Activated CD8-positive, alpha-beta memory T cell treated with anti-CD3 and anti-CD28 coated beads for 36 hours (primary cell): Measurements from ENCODE around the gene MEIS1. TPM values are rescaled to one million over a fixed set of nuclear protein-coding genes. Genes with fewer than 3 reads are reported as not detected.
"Not testable (repeated sequence)": the region's sequence is repeated elsewhere in the genome, so short reads cannot be mapped to it uniquely, and the experiment has no call there.

Experiments
- CTCF ChIA-PET: fragments of 350-600 bp; sonication (Branson Sonifier 250); formaldehyde crosslinking; loops from one replicate; lab custom pipeline; 2021; ENCODE audit warnings: antibody characterized with exemption; lab: Charles Lee
- POLR2A ChIA-PET: fragments of 350-600 bp; sonication (Branson Sonifier 250); formaldehyde crosslinking; loops from one replicate; lab custom pipeline; 2021; ENCODE audit warnings: antibody characterized with exemption; lab: Charles Lee
- total RNA-seq, 2 experiments: library from RNA; stranded (reverse); gene quantifications; one replicate each; pipeline ENCODE4 v1.2.3, GENCODE V29; 2021

The MEIS1 gene
- total RNA-seq, 2 experiments from 2014 or later, result not detected

DNA sequence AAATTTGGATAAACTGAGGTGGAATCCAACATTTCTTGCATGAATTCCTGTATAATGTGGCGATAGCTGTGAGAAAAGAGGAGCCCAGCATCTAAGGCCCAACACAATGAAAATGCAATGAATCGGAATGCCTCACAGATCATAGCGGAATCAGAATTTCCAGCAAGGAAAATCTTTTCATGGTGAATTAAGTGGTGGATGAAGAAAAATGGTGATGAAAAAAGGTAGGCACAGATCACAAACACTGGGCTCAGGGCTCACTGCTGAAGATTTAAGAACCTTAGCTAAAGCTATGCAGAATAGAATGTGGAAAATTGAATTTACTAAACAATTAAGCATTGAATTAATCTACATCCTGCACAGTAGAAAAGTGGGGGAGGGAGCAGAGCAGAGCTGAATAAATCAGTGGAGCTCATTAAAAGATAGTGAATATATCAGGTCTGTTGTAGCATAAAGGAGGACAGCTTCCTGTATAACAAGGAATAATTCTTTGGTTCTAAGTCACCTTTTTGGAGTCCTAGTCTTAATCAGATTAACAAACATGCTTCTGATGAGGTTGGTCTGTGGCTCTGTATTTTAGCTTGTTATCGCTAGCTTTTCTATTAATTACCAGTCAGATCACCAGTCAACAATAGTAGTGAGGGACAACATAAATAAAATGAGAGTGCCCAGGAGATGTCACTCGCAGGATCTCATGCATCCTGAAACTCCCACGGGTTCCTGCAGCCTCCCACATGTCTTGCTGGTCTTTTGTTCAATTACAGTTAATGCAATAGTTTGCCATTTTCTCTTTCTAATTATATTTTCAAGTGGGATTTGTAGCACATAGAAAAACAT lies 27.0 kb downstream of the MEIS1 start:
- POLR2A ChIA-PET, result no interaction called here
- CTCF ChIA-PET, result no interaction called here

DNA sequence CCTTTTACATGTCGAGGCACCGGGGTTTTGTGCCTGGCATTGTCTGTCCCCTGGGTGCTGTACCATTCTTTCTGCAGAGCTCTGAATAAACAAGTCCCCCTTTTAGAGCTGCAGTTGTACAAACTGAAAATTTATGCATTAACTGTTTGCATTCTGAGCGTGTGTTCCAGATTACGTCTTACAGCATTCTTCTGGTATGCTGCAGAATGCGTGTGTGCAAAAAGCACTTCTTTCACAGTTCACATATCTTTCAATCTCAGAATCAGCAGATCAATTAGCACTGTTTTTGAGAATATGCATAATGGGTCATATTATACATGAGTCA lies 27.5 kb downstream of the MEIS1 start:
- ChIA-PET POLR2A (no interaction called here), CTCF (no interaction called here)

DNA sequence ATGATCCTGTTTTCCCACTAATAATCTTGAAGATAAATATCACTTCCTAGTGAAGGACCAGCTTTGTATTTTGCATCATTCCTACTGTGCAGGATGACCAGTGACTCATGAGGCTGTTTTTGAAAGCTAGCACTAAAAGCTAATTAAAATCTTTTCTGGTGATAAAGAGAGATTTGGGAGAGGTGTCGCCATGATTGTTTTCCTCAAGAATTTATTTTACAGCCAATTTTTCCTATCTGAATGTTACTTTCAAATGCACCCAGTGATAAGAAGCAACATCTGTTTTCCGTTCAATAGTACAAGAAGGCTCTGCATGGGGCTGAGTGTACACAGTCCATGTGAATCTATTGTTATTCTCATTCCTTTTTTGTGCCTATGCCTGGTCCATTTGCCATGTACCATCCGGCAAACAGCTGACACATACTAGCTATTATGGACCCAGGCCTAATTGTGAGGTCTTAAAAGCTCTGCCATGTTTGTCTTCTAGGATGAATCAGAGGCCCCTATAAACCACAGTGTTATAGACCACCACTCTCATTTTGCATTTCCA lies 28.4 kb downstream of the MEIS1 start:
- CTCF ChIA-PET, result no interaction called here
- POLR2A ChIA-PET, result no interaction called here

DNA sequence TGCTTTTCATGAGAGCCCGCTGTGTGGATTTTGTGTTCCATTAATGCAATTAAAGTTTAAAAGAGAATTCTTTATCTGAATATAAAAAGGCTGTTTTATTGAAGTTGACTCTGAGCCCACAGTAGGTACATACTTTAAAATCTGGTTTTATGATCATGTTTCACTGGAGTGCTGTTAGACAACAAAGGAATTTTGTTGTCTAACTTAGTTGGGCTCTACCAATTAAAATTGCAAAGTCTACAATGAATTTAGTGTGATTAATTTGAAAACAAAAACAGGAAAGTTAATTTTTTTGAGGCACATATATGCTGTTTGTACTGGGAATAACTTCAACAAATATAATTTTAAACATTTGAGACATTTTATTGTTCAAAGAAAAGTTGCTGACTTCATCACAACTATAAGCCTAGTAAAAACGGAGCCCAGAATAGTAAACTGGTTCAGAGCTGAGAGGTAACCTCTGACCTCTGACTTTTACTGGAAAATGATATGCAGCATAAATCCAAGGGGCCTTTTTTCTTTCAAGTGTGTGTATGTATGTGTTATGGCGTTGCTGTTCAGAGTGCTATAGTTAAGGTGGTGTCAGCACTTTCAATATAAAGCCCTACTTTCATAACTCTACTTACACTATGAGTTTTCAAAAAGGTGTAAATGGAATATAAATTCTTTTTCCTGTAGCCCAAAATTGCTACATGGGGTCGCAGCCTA lies 30.2 kb downstream of the MEIS1 start:
- CTCF ChIA-PET, result no interaction called here
- POLR2A ChIA-PET, result no interaction called here

DNA sequence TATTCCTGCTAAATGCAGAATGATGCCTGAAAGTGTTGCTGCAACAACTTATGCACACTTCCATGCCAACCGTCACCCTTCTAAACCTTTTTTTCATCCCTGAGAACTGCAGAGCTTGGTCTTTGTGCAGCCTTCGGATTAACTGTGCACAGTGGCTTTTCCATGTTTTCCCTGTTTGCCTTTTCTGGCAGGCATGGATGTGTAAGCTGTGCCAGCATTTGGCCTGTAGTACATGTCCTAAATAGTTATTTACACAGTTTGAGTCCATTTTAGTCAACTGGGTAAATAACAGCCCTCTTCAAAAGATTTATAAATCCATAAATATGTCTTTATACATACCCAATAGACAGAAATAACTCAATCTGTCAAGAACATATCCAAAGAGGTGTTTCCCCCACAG lies 31.5 kb downstream of the MEIS1 start:
- CTCF ChIA-PET, result no interaction called here
- POLR2A ChIA-PET, result no interaction called here

DNA sequence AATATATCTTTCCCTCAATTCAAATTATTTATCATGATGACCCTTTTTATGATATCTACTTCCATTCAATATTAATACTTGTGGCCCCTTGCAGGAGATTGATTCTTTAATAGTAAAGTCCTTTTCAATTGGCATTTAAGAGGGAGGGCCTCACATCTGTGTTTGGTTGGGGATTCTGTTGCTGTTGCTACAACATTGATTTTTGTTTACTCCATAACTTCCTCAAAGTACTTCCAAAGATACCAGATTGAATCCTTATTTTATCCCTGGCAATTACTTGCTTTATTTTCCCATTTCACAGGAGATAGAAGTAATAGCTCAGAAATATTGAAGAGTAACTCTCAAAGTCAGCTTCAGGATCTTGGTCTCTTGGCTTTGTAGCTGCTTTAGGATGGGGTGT lies 32.8 kb downstream of the MEIS1 start:
- ChIA-PET POLR2A (no interaction called here), CTCF (no interaction called here)

DNA sequence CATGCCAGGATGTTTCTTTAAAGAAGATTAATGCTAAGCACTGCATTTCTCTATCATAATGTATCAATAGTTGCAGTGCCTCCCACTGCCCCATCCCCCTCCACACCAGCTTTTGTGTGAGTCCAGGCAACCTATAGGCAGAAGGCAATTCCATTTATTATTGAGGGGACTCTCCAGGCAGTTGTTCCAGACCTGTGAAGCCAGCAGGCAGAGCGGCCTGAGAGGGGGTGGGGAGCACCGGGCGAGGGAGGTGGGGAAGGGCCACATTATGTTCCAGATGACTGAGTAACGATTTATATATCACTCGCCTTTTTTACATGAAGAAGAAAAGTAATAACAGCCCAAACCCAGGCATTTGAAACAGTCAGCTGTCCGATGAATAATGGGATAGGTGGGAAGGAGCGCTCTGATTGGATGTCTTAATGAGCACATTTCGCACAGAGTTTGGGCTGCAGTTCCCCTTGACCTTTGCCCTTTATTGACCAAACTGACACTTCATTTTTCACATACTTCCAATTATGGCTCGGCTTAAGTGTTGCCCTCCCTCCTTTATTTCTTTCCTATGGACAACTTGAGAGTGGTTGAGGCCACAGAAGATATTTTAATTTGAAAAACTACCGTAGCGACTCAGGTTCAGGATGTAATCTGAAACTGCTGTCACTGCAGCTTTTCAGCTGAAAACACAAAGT lies 34.4 kb downstream of the MEIS1 start:
- POLR2A ChIA-PET, result no interaction called here

DNA sequence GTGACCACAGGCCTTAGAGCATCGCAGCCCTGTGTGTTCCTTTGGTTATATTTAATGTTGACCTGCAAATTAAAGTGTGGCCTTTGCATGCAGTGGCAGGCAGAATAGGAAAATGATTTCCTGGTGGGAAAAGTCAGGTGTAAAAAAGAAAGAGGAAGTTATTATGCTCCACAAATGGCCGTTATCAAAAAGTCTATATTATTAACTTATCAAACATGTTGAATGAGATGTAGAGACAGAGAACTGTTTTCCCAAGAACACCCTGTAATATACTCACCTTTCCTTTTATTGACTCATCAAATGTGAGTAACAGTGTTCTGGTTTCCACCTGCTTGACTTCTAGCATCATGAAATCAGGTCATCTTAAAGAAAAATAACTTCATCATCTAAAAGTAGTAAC lies 35.3 kb downstream of the MEIS1 start:
- POLR2A ChIA-PET, result no interaction called here
- CTCF ChIA-PET, result no interaction called here

More for the DNA sequence above, 34.4 kb downstream of the MEIS1 start:
- CTCF ChIA-PET, result interaction anchor here (0.7 kb wide), 1 partner anchor 112 kb away, joined by 3 read pairs; no protein-coding TSS in a partner anchor

DNA sequence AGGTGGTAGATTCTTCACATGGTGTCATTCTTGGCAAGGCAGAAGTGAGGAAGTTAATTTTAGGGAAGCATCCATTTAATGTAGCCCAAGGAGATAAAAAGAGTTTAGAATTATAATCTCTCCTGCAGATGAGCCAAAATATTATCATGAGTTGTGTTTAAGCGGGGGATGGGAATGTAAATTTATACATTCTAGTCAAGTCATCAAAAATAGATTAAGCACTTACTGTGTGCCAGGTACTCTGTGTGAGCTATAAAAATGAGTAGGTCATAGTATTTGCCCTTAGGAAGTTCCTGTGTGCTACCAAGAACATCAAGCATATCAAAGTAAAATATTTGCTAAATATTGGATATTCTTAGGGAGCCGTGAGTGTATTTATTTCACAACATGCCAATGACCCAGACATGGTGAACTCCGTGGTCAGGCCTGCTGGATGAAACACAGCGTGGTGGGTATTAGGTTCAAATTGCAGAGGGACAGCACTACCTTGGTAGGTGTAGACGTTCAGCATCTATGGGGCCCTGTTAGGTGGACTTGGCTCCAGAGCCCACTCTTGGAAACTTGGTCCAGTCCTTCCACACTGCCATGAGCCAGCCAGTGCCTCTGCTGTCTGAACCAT lies 37.4 kb downstream of the MEIS1 start:
- ChIA-PET CTCF (no interaction called here), POLR2A (no interaction called here)

DNA sequence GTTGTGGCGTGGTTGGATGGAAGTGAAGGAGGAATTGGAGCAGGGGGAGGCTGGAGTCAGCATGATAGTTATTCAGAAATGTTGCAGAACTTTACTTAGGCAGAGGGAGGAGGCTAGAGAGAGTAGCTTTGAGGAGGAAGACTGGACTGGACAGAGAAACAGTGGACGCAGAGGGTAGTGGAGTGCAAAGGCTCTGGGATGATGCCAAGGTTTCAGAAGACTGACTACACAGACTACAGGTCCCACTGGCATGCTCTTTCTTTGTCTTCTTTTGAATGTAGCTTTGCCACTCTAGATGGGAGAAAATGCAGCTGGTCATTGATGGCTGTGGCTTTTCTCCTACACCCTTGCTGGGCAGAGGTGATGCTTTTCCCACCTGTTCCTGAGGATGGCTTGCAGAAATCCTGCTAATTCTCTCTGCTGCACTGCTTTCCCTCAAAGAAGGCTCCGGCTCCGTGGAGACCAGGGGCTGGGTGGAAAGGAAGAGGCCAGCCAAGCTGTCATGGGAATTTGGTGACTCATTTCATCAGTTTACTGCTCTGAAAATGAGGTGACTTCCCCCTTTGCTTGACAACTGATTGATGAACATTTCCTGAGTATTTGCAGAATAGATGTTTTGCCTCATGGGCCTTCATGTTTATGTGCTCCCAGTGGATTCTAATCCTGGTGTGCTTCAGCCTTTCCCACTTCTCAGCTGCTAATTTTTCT lies 42.4 kb downstream of the MEIS1 start:
- CTCF ChIA-PET, result no interaction called here

DNA sequence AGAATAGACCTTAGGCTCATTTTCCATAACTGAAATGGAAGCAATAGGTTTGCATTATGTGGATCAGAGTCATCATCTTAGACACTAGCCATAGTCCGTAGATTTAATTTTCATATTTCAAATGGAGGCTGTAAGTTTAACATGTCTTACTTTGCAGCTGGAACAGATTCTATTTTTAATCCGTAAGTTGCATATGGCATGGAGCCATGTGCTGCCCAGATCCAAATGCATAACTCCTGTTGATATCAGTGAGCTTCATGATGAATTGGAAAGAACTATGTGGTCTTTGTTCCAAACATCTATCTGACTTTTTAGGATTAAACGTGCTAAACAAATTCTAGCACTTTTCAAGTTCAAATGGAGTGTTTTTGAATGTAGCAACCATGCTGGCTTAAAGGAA lies 43.4 kb downstream of the MEIS1 start:
- CTCF ChIA-PET, result no interaction called here
- POLR2A ChIA-PET, result no interaction called here

More for the DNA sequence above, 42.4 kb downstream of the MEIS1 start:
- POLR2A ChIA-PET, result no interaction called here

DNA sequence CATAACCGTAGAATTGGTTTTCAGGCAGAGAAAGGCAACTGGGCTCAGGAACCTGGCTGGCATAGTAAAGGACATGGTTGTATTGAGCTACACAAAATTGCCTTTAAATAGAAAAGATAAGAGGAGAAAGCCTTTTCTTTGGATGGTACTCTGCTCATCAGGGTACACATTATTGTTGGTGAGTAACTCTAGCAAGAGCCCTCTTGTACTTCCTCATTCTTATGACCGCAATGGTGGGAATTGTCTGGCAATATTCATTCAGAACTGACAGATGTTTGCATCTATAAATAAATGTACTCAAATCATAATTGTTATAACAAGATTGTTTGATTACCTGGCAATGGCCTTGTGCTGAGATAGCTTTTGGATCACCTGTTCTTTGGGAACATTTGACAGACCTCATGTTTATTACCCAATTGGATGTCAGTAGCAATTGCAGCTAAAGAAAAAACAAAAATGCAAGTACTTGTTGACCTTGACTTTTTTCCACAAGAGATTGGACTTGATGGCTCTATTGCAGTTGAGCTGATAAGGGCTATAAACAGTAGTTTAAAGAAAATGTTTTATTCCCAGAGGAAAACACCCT lies 43.9 kb downstream of the MEIS1 start:
- POLR2A ChIA-PET, result no interaction called here
- CTCF ChIA-PET, result no interaction called here

DNA sequence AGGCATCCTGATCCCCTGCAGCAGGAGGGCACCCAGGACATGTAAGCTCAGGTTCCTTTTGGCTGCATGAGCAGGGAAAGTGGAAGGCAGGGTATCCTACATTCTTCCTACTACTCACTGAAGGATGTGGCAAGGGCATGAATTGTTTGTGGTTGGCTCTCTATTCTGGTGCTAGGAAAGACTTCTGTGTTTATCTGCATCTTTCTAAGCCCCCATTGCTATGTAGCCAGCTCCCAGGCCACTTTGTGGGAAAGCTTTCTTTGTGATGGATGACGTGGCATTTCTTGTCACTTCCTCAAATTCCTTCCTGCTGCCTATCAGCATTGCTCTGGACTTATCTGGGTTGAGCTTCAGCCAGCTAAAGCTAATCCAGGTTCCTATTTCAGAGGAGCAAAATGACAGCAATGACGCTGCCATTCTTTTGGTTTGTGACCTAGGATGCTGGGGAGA lies 46.2 kb downstream of the MEIS1 start:
- CTCF ChIA-PET, result no interaction called here
- POLR2A ChIA-PET, result no interaction called here

DNA sequence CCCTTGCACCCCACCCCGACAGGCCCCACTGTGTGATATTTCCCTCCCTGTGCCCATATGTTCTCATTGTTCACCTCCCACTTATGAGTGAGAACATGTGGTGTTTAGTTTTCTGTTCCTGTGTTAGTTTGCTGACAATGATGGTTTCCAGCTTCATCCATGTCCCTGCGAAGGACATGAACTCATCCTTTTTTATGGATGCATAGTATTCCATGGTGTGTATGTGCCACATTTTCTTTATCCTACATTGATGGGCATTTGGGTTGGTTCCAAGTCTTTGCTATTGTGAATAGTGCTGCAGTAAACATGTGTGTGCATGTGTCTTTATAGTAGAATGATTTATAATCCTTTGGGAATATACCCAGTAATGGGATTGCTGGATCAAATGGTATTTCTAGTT lies 50.3 kb downstream of the MEIS1 start:
- POLR2A ChIA-PET, CTCF ChIA-PET: not testable (repeated sequence)

DNA sequence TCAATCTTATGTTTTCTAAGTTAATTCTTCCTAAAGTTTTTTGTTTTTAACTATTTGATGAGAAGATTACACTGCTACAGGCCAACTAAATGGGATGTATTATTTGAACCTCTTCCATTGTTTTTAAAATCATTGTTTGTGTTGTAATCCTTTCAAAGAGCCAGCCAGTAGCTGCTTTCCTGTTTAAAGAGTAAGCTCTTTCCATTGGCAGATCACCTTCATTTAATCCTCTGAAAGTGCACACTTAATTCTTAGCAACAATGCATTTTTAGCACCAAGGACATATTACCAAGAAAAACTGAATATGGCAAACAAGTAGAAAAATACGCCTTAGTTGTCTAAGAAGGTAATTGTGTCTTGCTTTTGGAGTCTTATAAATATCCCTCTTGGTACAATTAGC lies 54.0 kb downstream of the MEIS1 start:
- ChIA-PET CTCF (no interaction called here), POLR2A (no interaction called here)

DNA sequence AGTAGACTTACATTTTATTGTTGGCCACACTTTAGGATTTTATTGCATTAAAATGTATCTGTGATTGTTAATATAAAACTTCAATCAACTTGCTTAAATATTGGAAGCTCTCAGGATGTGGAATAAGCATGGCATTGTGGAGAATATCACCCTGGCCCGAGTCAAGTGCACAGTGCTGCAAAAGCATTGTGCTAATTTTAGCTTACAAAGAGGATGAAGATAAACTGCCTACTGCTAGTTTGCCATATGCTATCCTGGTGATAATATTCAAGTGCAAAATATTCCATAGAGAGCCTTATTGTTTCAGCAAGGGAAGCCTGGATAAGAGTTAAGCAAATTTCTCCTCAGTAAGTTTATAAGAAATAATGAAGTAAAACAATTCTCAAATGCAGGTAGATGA lies 54.5 kb downstream of the MEIS1 start:
- POLR2A ChIA-PET, result no interaction called here
- CTCF ChIA-PET, result no interaction called here

DNA sequence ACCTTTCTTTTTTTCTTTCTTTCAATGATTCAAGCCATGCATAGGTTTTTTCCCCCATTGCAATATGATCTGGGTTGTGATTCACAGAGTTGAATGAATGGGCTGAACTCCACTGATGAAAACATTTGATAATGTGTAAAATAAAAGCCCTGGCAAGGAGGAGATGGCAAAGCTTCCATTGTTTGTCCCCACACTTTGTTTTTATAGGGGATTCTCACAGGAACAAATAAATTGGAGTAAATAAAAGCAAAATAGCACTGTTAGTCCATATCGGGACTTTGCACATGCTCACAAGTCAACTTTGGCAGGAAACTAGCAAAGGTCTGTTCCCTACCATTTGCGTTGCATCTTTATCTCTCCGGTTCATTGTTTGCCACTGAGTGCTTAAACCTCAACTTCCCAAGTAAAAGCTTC lies 55.7 kb downstream of the MEIS1 start:
- ChIA-PET POLR2A (no interaction called here), CTCF (no interaction called here)

DNA sequence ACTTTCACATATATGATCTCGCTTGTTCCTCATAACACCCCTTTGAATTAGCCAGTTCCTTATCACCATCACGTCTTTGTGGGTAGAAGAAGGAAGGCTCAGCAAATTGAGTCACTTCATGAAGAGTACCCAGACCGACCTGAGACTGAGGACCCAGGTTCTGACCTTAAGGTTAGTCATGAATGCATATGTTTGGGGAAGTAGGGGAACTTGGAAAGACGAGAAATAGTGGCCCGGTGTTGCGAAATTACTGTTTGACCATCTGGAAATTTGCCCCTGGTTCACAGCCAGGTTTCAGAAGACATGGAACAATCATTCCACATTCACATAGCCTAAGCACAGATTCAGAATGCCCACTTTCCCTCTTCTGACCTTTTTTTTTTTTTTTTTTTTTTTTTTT lies 59.8 kb downstream of the MEIS1 start:
- CTCF ChIA-PET, result no interaction called here
- POLR2A ChIA-PET, result no interaction called here
